Testis (tissue), 3 donors: ENCODE data around the gene PTGES2. TPM values are rescaled to one million over a fixed set of nuclear protein-coding genes. Genes with fewer than 3 reads are reported as not detected.

Experiments used
- DNase-seq: peaks from one replicate; pipeline ENCODE4 v3.0.0-alpha.2; 2019
- H3K27ac ChIP-seq, 2 donors: fragments of 200-600 bp; sonication (generic); one replicate each; pipeline ENCODE4 v1.5.1; 2019
- H3K27me3 ChIP-seq: fragments of 200-600 bp; sonication (generic); one replicate; pipeline ENCODE4 v1.5.1; 2019
- H3K36me3 ChIP-seq: fragments of 200-600 bp; sonication (generic); one replicate; pipeline ENCODE4 v1.5.1; 2017; ENCODE audit warnings: low read depth; ENCODE audit errors: missing control alignments
- H3K4me1 ChIP-seq: fragments of 200-600 bp; sonication (generic); one replicate; pipeline ENCODE4 v1.5.1; 2019
- H3K4me3 ChIP-seq, 2 donors: fragments of 200-600 bp; sonication (generic); one replicate each; pipeline ENCODE4 v1.5.1; 2017 to 2019
- H3K9me3 ChIP-seq: fragments of 200-600 bp; sonication (generic); one replicate; pipeline ENCODE4 v1.5.1; 2017
- CTCF ChIP-seq, 3 experiments: fragments of 450-650 bp in 2 of 3; fragments of 200-600 bp in 1 of 3; sonication (generic) in 1 of 3; IDR thresholded peaks; one replicate each; pipeline ENCODE4 v1.5.1; 2016 to 2019; ENCODE audit warnings: antibody characterized with exemption in 3 of 3, mild to moderate bottlenecking in 2 of 3, moderate library complexity in 1 of 3
- POLR2A ChIP-seq: fragments of 450-650 bp; IDR thresholded peaks from one replicate; pipeline ENCODE4 v1.6.1; 2017; ENCODE audit warnings: antibody characterized with exemption, mild to moderate bottlenecking, moderate library complexity
- WGBS, 2 donors: methylation state at CpG; one replicate each; pipeline ENCODE4 v1.1.5; 2018; 5-methylcytosine and 5-hydroxymethylcytosine counted together
- intact Hi-C: fragments of 100-400 bp; cut with DNase I; formaldehyde crosslinking; loops from one replicate; pipeline ENCODE4 v1.15.1; 2023; ENCODE audit warnings: low total_unique reads
- polyA plus RNA-seq: library from polyadenylated mRNA; stranded (reverse); fragments of 350-450 nt; fragmentation: Illumina TruSeq; extraction: RNeasy Lipid Tissue Mini Kit (QIAGEN cat#74804); gene quantifications from one replicate; pipeline ENCODE4 v1.2.3, GENCODE V29; 2014; ENCODE audit warnings: low read depth, low replicate concordance; ENCODE audit not compliant: insufficient read depth
- total RNA-seq, 2 donors: library from RNA; depleted of rRNA; stranded (reverse); fragments of >200 nt; gene quantifications; one replicate each; pipeline ENCODE4 v1.2.3, GENCODE V29; 2016

The PTGES2 gene
- total and polyA plus RNA-seq, 3 donors from 2014 or later = 53.1 to 96.4 (median 95.8) TPM

- intact Hi-C loops = no loop called here
- Histone ChIP-seq H3K4me1 (no peaks in the 10 kb centered on the region), H3K9me3 (no peaks in the 10 kb centered on the region), H3K27ac (no peak overlapping the region), H3K27me3 (no peaks in the 10 kb centered on the region), H3K4me3 (no peak overlapping the region), H3K36me3 (no peaks in the 10 kb centered on the region)
- no peak for DNase-seq
- 77 to 78% methylated on average over 8 of the region's 8 CpGs for WGBS, 2 donors
- TF ChIP-seq POLR2A = no peak
- TF ChIP-seq CTCF (IDR thresholded peaks at IDR 0.05) = no peak
Measured at GRCh38 chr9:128169492-128169891, 42.0 kb upstream of the PTGES2 start.

GRCh38 chr9:128168731-128169308, 41.3 kb upstream of the PTGES2 start:
- intact Hi-C loops = no loop called here

GRCh38 chr9:128167209-128167608, 39.7 kb upstream of the PTGES2 start:
- intact Hi-C loops = no loop called here
- DNase-seq = no peak
- Histone ChIP-seq H3K9me3 (no peaks in the 10 kb centered on the region), H3K36me3 (no peaks in the 10 kb centered on the region), H3K27ac (no peak overlapping the region), H3K27me3 (no peaks in the 10 kb centered on the region), H3K4me1 (no peaks in the 10 kb centered on the region), H3K4me3 (no peak overlapping the region)
- TF ChIP-seq POLR2A (no peak), CTCF (IDR thresholded peaks at IDR 0.05) (no peak)
- 92 to 100% methylated on average over 4 of the region's 4 CpGs for WGBS, 2 donors

More at GRCh38 chr9:128168731-128169308, 41.3 kb upstream of the PTGES2 start:
- Histone ChIP-seq H3K9me3 (no peaks in the 10 kb centered on the region), H3K27me3 (no peaks in the 10 kb centered on the region), H3K4me1 (no peaks in the 10 kb centered on the region), H3K4me3 (no peak overlapping the region), H3K27ac (no peak overlapping the region), H3K36me3 (no peaks in the 10 kb centered on the region)
- whole genome bisulfite sequencing, 2 donors = 91 to 92% methylated on average over 8 of the region's 8 CpGs
- DNase-seq = no peak
- TF ChIP-seq POLR2A (no peak), CTCF (IDR thresholded peaks at IDR 0.05) (no peak)

GRCh38 chr9:128166169-128166568, 38.6 kb upstream of the PTGES2 start:
- no peak overlapping the region for H3K4me3 ChIP-seq
- H3K27ac ChIP-seq = no peak overlapping the region
- intact Hi-C loops = no loop called here
- no peaks in the 10 kb centered on the region for H3K27me3 ChIP-seq
- no peak for DNase-seq
- TF ChIP-seq POLR2A (no peak), CTCF (IDR thresholded peaks at IDR 0.05) (no peak)
- 86 to 92% methylated on average over 18 of the region's 18 CpGs for WGBS, 2 donors
- no peaks in the 10 kb centered on the region for H3K9me3 ChIP-seq
- H3K4me1 ChIP-seq = no peaks in the 10 kb centered on the region
- H3K36me3 ChIP-seq = no peaks in the 10 kb centered on the region

GRCh38 chr9:128164307-128164885, 36.9 kb upstream of the PTGES2 start:
- WGBS, 2 donors = 72 to 77% methylated on average over 14 of the region's 14 CpGs
- intact Hi-C loops = no loop called here
- Histone ChIP-seq H3K27me3 (no peaks in the 10 kb centered on the region), H3K36me3 (no peaks in the 10 kb centered on the region), H3K4me3 (no peak overlapping the region), H3K27ac (no peak overlapping the region), H3K9me3 (no peaks in the 10 kb centered on the region), H3K4me1 (peaks cover 5% of the 10 kb centered on the region)
- no peak for DNase-seq
- TF ChIP-seq POLR2A (no peak), CTCF (IDR thresholded peaks at IDR 0.05) (no peak)
